Epithelial cell of esophagus (primary cell): ENCODE measurements around the gene GALNT7.
"Not testable (repeated sequence)": the region's sequence is repeated elsewhere in the genome, so short reads cannot be mapped to it uniquely, and the experiment has no call there.

Experiments used
- DNase-seq: peaks from one replicate; pipeline ENCODE4 v3.0.0; 2010; ENCODE audit warnings: low read depth
- H3K4me3 ChIP-seq: 2 replicates; pipeline ENCODE4 v1.5.1; 2011; ENCODE audit warnings: mild to moderate bottlenecking, low read length, control low read depth
- CTCF ChIP-seq: IDR thresholded peaks from 2 replicates; pipeline ENCODE4 v1.5.1; 2011; ENCODE audit warnings: low read depth, mild to moderate bottlenecking, low read length, control low read depth, inconsistent platforms; ENCODE audit not compliant: insufficient read depth; ENCODE audit errors: missing control alignments

The GALNT7 gene, protein sequence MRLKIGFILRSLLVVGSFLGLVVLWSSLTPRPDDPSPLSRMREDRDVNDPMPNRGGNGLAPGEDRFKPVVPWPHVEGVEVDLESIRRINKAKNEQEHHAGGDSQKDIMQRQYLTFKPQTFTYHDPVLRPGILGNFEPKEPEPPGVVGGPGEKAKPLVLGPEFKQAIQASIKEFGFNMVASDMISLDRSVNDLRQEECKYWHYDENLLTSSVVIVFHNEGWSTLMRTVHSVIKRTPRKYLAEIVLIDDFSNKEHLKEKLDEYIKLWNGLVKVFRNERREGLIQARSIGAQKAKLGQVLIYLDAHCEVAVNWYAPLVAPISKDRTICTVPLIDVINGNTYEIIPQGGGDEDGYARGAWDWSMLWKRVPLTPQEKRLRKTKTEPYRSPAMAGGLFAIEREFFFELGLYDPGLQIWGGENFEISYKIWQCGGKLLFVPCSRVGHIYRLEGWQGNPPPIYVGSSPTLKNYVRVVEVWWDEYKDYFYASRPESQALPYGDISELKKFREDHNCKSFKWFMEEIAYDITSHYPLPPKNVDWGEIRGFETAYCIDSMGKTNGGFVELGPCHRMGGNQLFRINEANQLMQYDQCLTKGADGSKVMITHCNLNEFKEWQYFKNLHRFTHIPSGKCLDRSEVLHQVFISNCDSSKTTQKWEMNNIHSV

DNA sequence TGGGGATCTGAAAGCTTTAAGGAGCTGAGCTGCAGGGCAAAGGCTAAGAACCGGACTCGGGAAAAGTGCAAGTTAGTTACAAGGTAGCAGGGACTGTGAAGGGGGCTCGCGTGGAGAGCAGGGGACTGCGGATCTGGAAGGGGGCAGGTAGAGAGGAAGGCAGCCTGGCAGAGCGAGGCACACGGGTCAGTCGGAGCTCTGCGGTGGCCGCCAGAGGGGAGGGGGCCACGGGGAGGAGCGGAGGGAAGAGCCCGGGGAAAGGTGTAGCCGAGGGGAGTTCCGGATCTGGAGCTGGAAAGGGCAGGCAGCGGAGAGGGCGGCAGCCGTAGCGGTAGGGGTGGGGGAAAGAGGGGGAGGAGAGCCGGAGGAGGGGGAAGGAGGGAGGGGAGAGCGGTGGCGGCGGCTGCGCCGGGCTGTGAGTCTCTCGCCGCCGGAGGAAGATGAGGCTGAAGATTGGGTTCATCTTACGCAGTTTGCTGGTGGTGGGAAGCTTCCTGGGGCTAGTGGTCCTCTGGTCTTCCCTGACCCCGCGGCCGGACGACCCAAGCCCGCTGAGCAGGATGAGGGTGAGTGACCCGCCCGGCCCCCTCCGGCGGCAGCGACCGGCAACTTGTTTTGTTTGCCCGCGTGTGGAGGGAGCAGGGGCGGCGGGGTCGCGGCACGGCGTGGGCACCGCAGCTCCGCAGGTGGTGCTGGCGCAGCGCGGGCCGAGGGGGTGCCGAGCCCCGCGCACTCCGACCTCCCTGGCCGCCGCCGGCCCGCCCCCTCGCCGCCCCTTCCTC is at the start of gene GALNT7:
TSS of gene GALNT7 (plus strand) at position 416 of the 782 bp plus-strand sequence. CDS start at position 441, 25 bp downstream.
- peak; percentile 2 for TF ChIP-seq CTCF
- H3K4me3 ChIP-seq, result peak within 1 kb of the TSS; percentile 70
- peak; percentile 68 for DNase-seq

- not testable (repeated sequence) for DNase-seq, H3K4me3 ChIP-seq
These were observed 49.8 kb upstream of the GALNT7 start for GRCh38 chr4:173118819-173119218.

DNA sequence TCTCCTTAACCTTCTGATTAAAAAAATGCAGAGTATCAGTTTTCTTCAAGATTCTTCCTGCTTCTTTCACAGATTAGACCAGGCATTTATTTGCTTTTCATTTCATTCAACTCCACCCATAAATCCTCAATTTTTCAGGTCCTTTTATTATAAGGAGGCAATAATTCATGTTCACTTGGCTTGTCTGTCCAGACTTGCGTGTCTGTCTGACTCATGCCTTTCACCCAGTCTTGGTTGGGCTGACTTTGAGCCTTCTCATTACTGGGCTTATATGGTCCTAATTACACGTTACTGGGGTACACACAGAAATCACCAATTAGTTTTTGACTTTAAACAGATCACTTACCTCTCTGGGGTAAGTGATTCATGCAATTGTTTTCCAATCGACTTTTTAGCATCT is 48.8 kb upstream of the GALNT7 start:
- DNase-seq, result peak; percentile 79
- TF ChIP-seq CTCF, result no peak
- no peak overlapping the region for H3K4me3 ChIP-seq

DNA sequence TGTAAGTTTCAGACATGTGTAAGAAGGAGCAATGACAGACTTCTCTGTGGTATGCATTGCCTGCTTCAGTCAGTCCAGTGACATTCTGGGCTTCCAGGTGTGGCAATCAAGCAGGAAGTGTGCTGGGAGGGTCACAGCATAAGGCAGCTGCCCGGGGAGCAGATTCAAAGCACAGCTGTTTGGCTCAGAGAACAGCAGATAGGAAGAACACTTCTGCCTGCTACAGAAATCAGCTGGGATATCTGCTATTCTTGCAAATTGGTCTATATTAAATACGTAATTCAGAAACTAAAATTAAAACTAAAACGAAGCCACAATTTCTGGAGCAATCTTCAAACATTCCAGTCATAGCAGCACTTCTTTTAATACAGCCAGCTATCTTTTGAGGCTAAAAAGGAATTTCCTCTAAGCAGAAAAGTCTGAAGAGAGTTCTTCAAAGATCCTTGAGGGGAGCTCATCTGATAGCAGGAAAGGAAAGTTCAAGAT is 47.5 kb upstream of the GALNT7 start:
- H3K4me3 ChIP-seq, result no peak overlapping the region
- TF ChIP-seq CTCF, result no peak
- DNase-seq, result peak; percentile 71

GRCh38 chr4:173124209-173124865 is 44.3 kb upstream of the GALNT7 start:
- H3K4me3 ChIP-seq, result no peak overlapping the region
- DNase-seq, result no peak
- no peak for TF ChIP-seq CTCF

GRCh38 chr4:173125216-173125812 is 43.3 kb upstream of the GALNT7 start:
- H3K4me3 ChIP-seq, result no peak overlapping the region
- no peak for TF ChIP-seq CTCF
- no peak for DNase-seq
